ENCODE measurements around the gene PTPN14. TPM values are rescaled to one million over a fixed set of nuclear protein-coding genes. Genes with fewer than 3 reads are reported as not detected.

Gene PTPN14
- total and polyA plus RNA-seq, 2 of the 8 experiments (the other 6 are each of a cell fraction or from before 2014, with no cell fraction given), result 14.4 to 93.6 TPM

DNA sequence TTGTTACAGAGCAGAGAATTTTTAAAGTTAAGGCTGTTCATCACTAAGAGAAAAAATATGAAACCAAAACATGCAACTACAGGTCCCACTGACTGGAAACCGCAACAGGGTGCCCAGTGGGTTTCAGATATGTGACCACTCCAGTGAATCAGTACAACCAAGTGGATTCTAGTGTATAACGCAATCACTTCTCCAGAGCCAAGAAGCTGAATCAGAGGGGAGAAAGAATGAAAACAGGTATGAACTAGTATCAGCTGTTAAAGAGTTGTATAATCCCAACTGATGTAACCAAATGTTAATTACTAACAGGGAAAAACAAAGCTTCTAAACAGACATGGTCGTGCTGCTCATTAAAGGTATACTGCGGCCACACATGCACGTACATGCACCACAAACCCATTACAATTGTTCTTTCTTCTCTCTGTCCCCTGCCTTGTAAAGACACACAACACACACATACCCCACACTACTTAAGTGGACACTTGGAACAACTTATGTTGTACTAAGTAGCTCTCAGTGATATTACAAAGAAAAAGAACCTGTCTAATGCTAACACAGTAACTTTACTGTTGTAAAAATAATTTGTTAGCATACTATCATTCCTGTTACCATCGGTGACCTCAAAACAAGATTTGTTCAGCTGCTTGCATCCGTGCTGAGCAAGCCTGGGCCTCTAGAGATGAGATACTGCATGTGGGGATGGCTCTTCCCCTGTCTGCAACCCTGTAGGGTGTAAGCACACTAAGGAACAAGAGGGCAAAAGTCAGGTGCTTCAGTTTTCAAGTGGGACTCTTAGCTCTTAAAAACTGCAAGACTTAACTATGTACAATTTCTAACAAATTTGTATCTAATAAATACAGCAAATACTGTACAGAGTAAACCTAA is 74.2 kb downstream of the PTPN14 start (continued):
- TF ChIP-seq, protein P1, sequence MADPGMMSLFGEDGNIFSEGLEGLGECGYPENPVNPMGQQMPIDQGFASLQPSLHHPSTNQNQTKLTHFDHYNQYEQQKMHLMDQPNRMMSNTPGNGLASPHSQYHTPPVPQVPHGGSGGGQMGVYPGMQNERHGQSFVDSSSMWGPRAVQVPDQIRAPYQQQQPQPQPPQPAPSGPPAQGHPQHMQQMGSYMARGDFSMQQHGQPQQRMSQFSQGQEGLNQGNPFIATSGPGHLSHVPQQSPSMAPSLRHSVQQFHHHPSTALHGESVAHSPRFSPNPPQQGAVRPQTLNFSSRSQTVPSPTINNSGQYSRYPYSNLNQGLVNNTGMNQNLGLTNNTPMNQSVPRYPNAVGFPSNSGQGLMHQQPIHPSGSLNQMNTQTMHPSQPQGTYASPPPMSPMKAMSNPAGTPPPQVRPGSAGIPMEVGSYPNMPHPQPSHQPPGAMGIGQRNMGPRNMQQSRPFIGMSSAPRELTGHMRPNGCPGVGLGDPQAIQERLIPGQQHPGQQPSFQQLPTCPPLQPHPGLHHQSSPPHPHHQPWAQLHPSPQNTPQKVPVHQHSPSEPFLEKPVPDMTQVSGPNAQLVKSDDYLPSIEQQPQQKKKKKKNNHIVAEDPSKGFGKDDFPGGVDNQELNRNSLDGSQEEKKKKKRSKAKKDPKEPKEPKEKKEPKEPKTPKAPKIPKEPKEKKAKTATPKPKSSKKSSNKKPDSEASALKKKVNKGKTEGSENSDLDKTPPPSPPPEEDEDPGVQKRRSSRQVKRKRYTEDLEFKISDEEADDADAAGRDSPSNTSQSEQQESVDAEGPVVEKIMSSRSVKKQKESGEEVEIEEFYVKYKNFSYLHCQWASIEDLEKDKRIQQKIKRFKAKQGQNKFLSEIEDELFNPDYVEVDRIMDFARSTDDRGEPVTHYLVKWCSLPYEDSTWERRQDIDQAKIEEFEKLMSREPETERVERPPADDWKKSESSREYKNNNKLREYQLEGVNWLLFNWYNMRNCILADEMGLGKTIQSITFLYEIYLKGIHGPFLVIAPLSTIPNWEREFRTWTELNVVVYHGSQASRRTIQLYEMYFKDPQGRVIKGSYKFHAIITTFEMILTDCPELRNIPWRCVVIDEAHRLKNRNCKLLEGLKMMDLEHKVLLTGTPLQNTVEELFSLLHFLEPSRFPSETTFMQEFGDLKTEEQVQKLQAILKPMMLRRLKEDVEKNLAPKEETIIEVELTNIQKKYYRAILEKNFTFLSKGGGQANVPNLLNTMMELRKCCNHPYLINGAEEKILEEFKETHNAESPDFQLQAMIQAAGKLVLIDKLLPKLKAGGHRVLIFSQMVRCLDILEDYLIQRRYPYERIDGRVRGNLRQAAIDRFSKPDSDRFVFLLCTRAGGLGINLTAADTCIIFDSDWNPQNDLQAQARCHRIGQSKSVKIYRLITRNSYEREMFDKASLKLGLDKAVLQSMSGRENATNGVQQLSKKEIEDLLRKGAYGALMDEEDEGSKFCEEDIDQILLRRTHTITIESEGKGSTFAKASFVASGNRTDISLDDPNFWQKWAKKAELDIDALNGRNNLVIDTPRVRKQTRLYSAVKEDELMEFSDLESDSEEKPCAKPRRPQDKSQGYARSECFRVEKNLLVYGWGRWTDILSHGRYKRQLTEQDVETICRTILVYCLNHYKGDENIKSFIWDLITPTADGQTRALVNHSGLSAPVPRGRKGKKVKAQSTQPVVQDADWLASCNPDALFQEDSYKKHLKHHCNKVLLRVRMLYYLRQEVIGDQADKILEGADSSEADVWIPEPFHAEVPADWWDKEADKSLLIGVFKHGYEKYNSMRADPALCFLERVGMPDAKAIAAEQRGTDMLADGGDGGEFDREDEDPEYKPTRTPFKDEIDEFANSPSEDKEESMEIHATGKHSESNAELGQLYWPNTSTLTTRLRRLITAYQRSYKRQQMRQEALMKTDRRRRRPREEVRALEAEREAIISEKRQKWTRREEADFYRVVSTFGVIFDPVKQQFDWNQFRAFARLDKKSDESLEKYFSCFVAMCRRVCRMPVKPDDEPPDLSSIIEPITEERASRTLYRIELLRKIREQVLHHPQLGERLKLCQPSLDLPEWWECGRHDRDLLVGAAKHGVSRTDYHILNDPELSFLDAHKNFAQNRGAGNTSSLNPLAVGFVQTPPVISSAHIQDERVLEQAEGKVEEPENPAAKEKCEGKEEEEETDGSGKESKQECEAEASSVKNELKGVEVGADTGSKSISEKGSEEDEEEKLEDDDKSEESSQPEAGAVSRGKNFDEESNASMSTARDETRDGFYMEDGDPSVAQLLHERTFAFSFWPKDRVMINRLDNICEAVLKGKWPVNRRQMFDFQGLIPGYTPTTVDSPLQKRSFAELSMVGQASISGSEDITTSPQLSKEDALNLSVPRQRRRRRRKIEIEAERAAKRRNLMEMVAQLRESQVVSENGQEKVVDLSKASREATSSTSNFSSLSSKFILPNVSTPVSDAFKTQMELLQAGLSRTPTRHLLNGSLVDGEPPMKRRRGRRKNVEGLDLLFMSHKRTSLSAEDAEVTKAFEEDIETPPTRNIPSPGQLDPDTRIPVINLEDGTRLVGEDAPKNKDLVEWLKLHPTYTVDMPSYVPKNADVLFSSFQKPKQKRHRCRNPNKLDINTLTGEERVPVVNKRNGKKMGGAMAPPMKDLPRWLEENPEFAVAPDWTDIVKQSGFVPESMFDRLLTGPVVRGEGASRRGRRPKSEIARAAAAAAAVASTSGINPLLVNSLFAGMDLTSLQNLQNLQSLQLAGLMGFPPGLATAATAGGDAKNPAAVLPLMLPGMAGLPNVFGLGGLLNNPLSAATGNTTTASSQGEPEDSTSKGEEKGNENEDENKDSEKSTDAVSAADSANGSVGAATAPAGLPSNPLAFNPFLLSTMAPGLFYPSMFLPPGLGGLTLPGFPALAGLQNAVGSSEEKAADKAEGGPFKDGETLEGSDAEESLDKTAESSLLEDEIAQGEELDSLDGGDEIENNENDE (IDR thresholded peaks at IDR 0.05; ENCODE audit: insufficient replicate concordance, low read length), result no peak
- TF ChIP-seq KDM4A (IDR thresholded peaks at IDR 0.05; ENCODE audit: low read depth, low read length, severe bottlenecking) (no peak), GTF2F1 (IDR thresholded peaks at IDR 0.05; ENCODE audit: borderline replicate concordance, low read depth, low read length) (no peak), ZNF274 (IDR thresholded peaks at IDR 0.05; ENCODE audit: borderline replicate concordance, extremely low read depth, low read length) (no peak), EZH2 (IDR thresholded peaks at IDR 0.05; ENCODE audit: low read depth, low read length, severe bottlenecking) (no peak), SP4 (IDR thresholded peaks at IDR 0.05; ENCODE audit: low read length) (no peak), CTBP2 (IDR thresholded peaks at IDR 0.05; ENCODE audit: borderline replicate concordance, insufficient read depth, insufficient read length, low read length) (no peak), TAF7 (optimal IDR thresholded peaks at IDR 0.05; ENCODE audit: borderline replicate concordance, low read depth, low read length) (no peak), YY1 (IDR thresholded peaks at IDR 0.05; ENCODE audit: low read depth, low read length) (no peak)
